ENCODE data around the gene CLEC17A. TPM values are rescaled to one million over a fixed set of nuclear protein-coding genes. Genes with fewer than 3 reads are reported as not detected.

Gene CLEC17A
- total and polyA plus RNA-seq, 2 donors (not counting 1 experiment from before 2014, with no cell fraction given), result 121 to 163 TPM

DNA sequence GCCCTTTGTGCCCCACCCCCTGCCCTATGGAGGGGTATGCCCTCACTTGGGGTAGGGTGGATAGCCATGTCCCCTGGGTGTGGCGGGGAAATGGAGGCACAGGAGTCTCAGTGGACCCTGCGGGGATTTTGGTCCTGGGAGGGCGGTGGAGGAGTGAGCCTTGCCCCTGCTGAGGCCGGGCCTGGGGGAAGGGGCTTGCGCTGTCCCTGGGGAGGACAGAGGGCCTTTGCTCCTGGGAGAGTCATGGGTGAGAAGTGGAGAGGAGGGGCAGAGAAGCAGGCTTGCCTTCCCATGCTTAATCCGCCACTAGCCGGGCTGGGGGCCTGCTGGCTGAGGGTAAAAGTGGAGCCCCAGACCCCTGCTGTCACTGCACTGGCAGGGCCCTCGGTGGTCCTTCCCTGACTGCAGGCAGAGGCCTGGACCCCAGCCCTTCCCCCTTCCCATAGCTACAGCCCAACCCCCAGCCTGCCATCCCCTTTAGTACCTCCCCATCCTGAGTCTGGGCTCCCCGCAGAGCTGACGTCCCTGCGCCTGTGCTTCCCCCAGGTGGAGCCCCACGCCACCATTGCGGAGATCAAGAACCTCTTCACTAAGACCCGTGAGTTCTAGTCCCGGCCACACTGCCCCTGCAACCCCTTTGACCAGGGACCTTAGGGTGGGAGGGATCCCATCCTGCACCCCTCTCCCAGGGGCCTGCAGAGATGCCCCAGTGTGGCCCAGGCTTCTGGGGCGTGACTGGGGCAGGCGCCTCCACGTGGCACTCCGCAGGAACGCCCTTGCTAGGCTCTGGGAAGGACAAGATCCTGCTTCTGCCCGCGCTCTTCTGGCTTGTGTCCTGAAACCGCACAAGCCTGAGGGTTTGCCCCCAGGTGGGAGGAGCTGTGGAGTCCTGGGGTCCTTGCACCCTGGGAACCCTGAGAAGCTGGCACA is 20.0 kb upstream of the CLEC17A start:
- H3K4me1 ChIP-seq (ENCODE audit: control insufficient read depth in 2 of 2, insufficient read depth in 2 of 2, low read length in 2 of 2), result peaks cover 0 to 5% of the 10 kb centered on the region in 2 donors
- H3K4me3 Mint-ChIP-seq, result no peak overlapping the region
- ChIA-PET CTCF (interaction anchor here (1.3 kb wide), 1 partner anchor 11 kb away, joined by 6 read pairs; no protein-coding TSS in a partner anchor), POLR2A (no interaction called here)
- peaks cover 0 to 3% (median 0%) of the 10 kb centered on the region in 3 donors for H3K9me3 ChIP-seq (ENCODE audit: control extremely low read depth in 1 of 3, control insufficient read depth in 2 of 3, insufficient read depth in 1 of 3, low read length in 2 of 3)
- peaks cover 51% of the 10 kb centered on the region for H3K79me2 ChIP-seq (ENCODE audit: control insufficient read depth, insufficient read depth, low read length)
- H3K9me3 Mint-ChIP-seq (ENCODE audit: insufficient read depth), result no peaks in the 10 kb centered on the region
- intact Hi-C loops (cut with micrococcal nuclease), result no loop called here
- no peak overlapping the region for H3K4me3 ChIP-seq (ENCODE audit: control extremely low read depth in 1 of 5, extremely low read depth in 1 of 5, insufficient read depth in 1 of 5, low read depth in 2 of 5, low read length in 4 of 5)
- no peak overlapping the region for H3K4me2 ChIP-seq (replicated peaks; ENCODE audit: low read depth, low read length, poor library complexity, severe bottlenecking)
- TF ChIP-seq, protein P1, sequence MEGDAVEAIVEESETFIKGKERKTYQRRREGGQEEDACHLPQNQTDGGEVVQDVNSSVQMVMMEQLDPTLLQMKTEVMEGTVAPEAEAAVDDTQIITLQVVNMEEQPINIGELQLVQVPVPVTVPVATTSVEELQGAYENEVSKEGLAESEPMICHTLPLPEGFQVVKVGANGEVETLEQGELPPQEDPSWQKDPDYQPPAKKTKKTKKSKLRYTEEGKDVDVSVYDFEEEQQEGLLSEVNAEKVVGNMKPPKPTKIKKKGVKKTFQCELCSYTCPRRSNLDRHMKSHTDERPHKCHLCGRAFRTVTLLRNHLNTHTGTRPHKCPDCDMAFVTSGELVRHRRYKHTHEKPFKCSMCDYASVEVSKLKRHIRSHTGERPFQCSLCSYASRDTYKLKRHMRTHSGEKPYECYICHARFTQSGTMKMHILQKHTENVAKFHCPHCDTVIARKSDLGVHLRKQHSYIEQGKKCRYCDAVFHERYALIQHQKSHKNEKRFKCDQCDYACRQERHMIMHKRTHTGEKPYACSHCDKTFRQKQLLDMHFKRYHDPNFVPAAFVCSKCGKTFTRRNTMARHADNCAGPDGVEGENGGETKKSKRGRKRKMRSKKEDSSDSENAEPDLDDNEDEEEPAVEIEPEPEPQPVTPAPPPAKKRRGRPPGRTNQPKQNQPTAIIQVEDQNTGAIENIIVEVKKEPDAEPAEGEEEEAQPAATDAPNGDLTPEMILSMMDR (IDR thresholded peaks at IDR 0.05), result no peak
- no peak for TF ChIP-seq EZH2 (IDR thresholded peaks at IDR 0.05; ENCODE audit: borderline replicate concordance, insufficient read depth, low read depth, low read length, poor library complexity, severe bottlenecking)
- ATAC-seq (ENCODE audit: low read depth) (no peak), DNase-seq (no peak)
- H2AFZ ChIP-seq (ENCODE audit: insufficient read depth, low read depth, low read length, poor library complexity, severe bottlenecking), result no peak overlapping the region
- no peaks in the 10 kb centered on the region for H3K27me3 ChIP-seq (replicated peaks in 1 of 4; ENCODE audit: control extremely low read depth in 1 of 4, control insufficient read depth in 3 of 4, insufficient read depth in 4 of 4, low read length in 3 of 4)
- H4K20me1 ChIP-seq (ENCODE audit: control insufficient read depth, insufficient read depth, low read length, poor library complexity, severe bottlenecking), result peaks cover 70% of the 10 kb centered on the region
- H3K27ac Mint-ChIP-seq, result peak overlapping the region; percentile 41
- no peak overlapping the region for H3K27ac ChIP-seq (ENCODE audit: low read length in 2 of 2)
- H3K9ac ChIP-seq (ENCODE audit: low read length), result no peak overlapping the region
- H3K27me3 Mint-ChIP-seq, result no peaks in the 10 kb centered on the region
- 94% methylated on average over 20 of the region's 23 CpGs for WGBS (ENCODE audit: insufficient coverage)
- peaks cover 19% of the 10 kb centered on the region for H3K4me1 Mint-ChIP-seq
- H3K36me3 ChIP-seq (replicated peaks in 1 of 2; ENCODE audit: control extremely low read depth in 1 of 2, control insufficient read depth in 1 of 2, extremely low read depth in 1 of 2, insufficient read depth in 2 of 2, low read length in 1 of 2), result peaks cover 0 to 31% of the 10 kb centered on the region in 2 experiments

DNA sequence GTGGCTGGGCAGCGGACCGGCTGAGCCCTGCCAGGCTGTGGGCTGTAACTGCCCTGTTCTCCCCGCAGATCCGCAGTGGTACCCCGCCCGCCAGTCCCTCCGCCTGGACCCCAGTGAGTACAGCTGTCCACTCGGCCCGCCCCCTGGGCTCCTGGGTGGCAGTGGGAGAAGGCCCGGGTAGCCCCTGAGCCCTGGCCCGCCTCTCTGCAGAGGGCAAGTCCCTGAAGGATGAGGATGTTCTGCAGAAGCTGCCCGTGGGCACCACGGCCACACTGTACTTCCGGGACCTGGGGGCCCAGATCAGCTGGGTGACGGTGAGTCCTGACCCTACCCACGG is 19.3 kb upstream of the CLEC17A start:
- Histone ChIP-seq H4K20me1 (ENCODE audit: control insufficient read depth, insufficient read depth, low read length, poor library complexity, severe bottlenecking) (peaks cover 69% of the 10 kb centered on the region), H3K4me3 (ENCODE audit: control extremely low read depth in 1 of 5, extremely low read depth in 1 of 5, insufficient read depth in 1 of 5, low read depth in 2 of 5, low read length in 4 of 5) (no peak overlapping the region), H3K27me3 (replicated peaks in 1 of 4; ENCODE audit: control extremely low read depth in 1 of 4, control insufficient read depth in 3 of 4, insufficient read depth in 4 of 4, low read length in 3 of 4) (no peaks in the 10 kb centered on the region), H3K9ac (ENCODE audit: low read length) (no peak overlapping the region), H3K27ac (ENCODE audit: low read length in 2 of 2) (no peak overlapping the region), H3K36me3 (replicated peaks in 1 of 2; ENCODE audit: control extremely low read depth in 1 of 2, control insufficient read depth in 1 of 2, extremely low read depth in 1 of 2, insufficient read depth in 2 of 2, low read length in 1 of 2) (peaks cover 0 to 35% of the 10 kb centered on the region in 2 experiments), H3K9me3 (ENCODE audit: control extremely low read depth in 1 of 3, control insufficient read depth in 2 of 3, insufficient read depth in 1 of 3, low read length in 2 of 3) (peaks cover 0 to 2% (median 0%) of the 10 kb centered on the region in 3 donors), H3K4me2 (replicated peaks; ENCODE audit: low read depth, low read length, poor library complexity, severe bottlenecking) (no peak overlapping the region), H3K79me2 (ENCODE audit: control insufficient read depth, insufficient read depth, low read length) (peaks cover 46% of the 10 kb centered on the region), H2AFZ (ENCODE audit: insufficient read depth, low read depth, low read length, poor library complexity, severe bottlenecking) (no peak overlapping the region), H3K4me1 (ENCODE audit: control insufficient read depth in 2 of 2, insufficient read depth in 2 of 2, low read length in 2 of 2) (peaks cover 0 to 5% of the 10 kb centered on the region in 2 donors)
- CTCF ChIA-PET, result no interaction called here
- ATAC-seq (ENCODE audit: low read depth) (no peak), DNase-seq (no peak)
- H3K4me1 Mint-ChIP-seq, result peaks cover 23% of the 10 kb centered on the region
- no peaks in the 10 kb centered on the region for H3K9me3 Mint-ChIP-seq (ENCODE audit: insufficient read depth)
- intact Hi-C loops (cut with micrococcal nuclease), result no loop called here
- H3K4me3 Mint-ChIP-seq, result no peak overlapping the region
- no peak overlapping the region for H3K27ac Mint-ChIP-seq
- POLR2A ChIA-PET, result no interaction called here
- WGBS (ENCODE audit: insufficient coverage), result 99% methylated on average over 15 of the region's 16 CpGs
- H3K27me3 Mint-ChIP-seq, result no peaks in the 10 kb centered on the region
- TF ChIP-seq, protein P1 (IDR thresholded peaks at IDR 0.05), result no peak
- TF ChIP-seq EZH2 (IDR thresholded peaks at IDR 0.05; ENCODE audit: borderline replicate concordance, insufficient read depth, low read depth, low read length, poor library complexity, severe bottlenecking), result no peak

All from B cell (primary cell).